ENCODE measurements around the gene GFRA1.

Gene GFRA1

GRCh38 chr10:116272440-116273283 lies at the start of gene GFRA1 (continued):
- TF ChIP-seq ZNF391 (tag by site-specific recombination; IDR thresholded peaks at IDR 0.05; ENCODE audit: borderline replicate concordance, low read depth) (no peak), ZNF175 (tag by site-specific recombination; IDR thresholded peaks at IDR 0.05) (no peak), MZF1 (tag by site-specific recombination; IDR thresholded peaks at IDR 0.05; ENCODE audit: borderline replicate concordance) (peak; percentile 43; the same call in 1 of the 2 replicates), ZNF132 (tag by site-specific recombination; IDR thresholded peaks at IDR 0.05; ENCODE audit: borderline replicate concordance) (no peak), ZFP3 (tag by site-specific recombination; IDR thresholded peaks at IDR 0.05; ENCODE audit: low read depth) (no peak), ZNF292 (tag by site-specific recombination; IDR thresholded peaks at IDR 0.05; ENCODE audit: borderline replicate concordance, low read depth) (no peak), PRDM4 (tag by site-specific recombination; IDR thresholded peaks at IDR 0.05) (no peak), ZBTB20 (tag by site-specific recombination; IDR thresholded peaks at IDR 0.05) (peak; percentile 96), KLF10 (tag by site-specific recombination; IDR thresholded peaks at IDR 0.05) (no peak), ZNF146 (tag by site-specific recombination; IDR thresholded peaks at IDR 0.05) (no peak), ZNF354C (tag by site-specific recombination; IDR thresholded peaks at IDR 0.05; ENCODE audit: borderline replicate concordance, low read depth) (no peak), ZNF791 (tag by site-specific recombination; IDR thresholded peaks at IDR 0.05) (no peak), ZNF701 (tag by site-specific recombination; IDR thresholded peaks at IDR 0.05) (no peak), ZNF341 (tag by site-specific recombination; IDR thresholded peaks at IDR 0.05; ENCODE audit: low read depth) (peak; percentile 69), ZXDB (tag by site-specific recombination; IDR thresholded peaks at IDR 0.05) (no peak), RBAK (tag by site-specific recombination; IDR thresholded peaks at IDR 0.05) (no peak), ZNF138 (tag by site-specific recombination; IDR thresholded peaks at IDR 0.05; ENCODE audit: borderline replicate concordance) (no peak), ZNF596 (tag by site-specific recombination; IDR thresholded peaks at IDR 0.05) (peak; percentile 5; the same call in 1 of the 2 replicates), ZNF48 (tag by site-specific recombination; IDR thresholded peaks at IDR 0.05) (no peak), ZNF239 (tag by site-specific recombination; IDR thresholded peaks at IDR 0.05) (no peak), EGR2 (tag by site-specific recombination; IDR thresholded peaks at IDR 0.05; ENCODE audit: low read depth) (no peak), OSR2 (tag by site-specific recombination; IDR thresholded peaks at IDR 0.05) (no peak)
- TF ChIP-seq, protein P1, sequence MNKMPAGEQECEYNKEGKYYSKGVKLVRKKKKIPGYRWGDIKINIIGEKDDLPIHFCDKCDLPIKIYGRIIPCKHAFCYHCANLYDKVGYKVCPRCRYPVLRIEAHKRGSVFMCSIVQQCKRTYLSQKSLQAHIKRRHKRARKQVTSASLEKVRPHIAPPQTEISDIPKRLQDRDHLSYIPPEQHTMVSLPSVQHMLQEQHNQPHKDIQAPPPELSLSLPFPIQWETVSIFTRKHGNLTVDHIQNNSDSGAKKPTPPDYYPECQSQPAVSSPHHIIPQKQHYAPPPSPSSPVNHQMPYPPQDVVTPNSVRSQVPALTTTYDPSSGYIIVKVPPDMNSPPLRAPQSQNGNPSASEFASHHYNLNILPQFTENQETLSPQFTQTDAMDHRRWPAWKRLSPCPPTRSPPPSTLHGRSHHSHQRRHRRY (tag by site-specific recombination; IDR thresholded peaks at IDR 0.05) = no peak
- TF ChIP-seq, protein P2, sequence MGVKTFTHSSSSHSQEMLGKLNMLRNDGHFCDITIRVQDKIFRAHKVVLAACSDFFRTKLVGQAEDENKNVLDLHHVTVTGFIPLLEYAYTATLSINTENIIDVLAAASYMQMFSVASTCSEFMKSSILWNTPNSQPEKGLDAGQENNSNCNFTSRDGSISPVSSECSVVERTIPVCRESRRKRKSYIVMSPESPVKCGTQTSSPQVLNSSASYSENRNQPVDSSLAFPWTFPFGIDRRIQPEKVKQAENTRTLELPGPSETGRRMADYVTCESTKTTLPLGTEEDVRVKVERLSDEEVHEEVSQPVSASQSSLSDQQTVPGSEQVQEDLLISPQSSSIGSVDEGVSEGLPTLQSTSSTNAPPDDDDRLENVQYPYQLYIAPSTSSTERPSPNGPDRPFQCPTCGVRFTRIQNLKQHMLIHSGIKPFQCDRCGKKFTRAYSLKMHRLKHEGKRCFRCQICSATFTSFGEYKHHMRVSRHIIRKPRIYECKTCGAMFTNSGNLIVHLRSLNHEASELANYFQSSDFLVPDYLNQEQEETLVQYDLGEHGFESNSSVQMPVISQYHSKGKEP (tag by site-specific recombination; IDR thresholded peaks at IDR 0.05) = no peak
- TF ChIP-seq, protein P3, sequence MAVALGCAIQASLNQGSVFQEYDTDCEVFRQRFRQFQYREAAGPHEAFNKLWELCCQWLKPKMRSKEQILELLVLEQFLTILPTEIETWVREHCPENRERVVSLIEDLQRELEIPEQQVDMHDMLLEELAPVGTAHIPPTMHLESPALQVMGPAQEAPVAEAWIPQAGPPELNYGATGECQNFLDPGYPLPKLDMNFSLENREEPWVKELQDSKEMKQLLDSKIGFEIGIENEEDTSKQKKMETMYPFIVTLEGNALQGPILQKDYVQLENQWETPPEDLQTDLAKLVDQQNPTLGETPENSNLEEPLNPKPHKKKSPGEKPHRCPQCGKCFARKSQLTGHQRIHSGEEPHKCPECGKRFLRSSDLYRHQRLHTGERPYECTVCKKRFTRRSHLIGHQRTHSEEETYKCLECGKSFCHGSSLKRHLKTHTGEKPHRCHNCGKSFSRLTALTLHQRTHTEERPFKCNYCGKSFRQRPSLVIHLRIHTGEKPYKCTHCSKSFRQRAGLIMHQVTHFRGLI (tag by site-specific recombination; IDR thresholded peaks at IDR 0.05) = no peak
- TF ChIP-seq, protein P4, sequence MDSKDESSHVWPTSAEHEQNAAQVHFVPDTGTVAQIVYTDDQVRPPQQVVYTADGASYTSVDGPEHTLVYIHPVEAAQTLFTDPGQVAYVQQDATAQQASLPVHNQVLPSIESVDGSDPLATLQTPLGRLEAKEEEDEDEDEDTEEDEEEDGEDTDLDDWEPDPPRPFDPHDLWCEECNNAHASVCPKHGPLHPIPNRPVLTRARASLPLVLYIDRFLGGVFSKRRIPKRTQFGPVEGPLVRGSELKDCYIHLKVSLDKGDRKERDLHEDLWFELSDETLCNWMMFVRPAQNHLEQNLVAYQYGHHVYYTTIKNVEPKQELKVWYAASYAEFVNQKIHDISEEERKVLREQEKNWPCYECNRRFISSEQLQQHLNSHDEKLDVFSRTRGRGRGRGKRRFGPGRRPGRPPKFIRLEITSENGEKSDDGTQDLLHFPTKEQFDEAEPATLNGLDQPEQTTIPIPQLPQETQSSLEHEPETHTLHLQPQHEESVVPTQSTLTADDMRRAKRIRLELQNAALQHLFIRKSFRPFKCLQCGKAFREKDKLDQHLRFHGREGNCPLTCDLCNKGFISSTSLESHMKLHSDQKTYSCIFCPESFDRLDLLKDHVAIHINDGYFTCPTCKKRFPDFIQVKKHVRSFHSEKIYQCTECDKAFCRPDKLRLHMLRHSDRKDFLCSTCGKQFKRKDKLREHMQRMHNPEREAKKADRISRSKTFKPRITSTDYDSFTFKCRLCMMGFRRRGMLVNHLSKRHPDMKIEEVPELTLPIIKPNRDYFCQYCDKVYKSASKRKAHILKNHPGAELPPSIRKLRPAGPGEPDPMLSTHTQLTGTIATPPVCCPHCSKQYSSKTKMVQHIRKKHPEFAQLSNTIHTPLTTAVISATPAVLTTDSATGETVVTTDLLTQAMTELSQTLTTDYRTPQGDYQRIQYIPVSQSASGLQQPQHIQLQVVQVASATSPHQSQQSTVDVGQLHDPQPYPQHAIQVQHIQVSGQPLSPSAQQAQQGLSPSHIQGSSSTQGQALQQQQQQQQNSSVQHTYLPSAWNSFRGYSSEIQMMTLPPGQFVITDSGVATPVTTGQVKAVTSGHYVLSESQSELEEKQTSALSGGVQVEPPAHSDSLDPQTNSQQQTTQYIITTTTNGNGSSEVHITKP (tag by site-specific recombination; IDR thresholded peaks at IDR 0.05) = peak; percentile 94
- TF ChIP-seq, protein P5, sequence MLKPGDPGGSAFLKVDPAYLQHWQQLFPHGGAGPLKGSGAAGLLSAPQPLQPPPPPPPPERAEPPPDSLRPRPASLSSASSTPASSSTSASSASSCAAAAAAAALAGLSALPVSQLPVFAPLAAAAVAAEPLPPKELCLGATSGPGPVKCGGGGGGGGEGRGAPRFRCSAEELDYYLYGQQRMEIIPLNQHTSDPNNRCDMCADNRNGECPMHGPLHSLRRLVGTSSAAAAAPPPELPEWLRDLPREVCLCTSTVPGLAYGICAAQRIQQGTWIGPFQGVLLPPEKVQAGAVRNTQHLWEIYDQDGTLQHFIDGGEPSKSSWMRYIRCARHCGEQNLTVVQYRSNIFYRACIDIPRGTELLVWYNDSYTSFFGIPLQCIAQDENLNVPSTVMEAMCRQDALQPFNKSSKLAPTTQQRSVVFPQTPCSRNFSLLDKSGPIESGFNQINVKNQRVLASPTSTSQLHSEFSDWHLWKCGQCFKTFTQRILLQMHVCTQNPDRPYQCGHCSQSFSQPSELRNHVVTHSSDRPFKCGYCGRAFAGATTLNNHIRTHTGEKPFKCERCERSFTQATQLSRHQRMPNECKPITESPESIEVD (tag by site-specific recombination; IDR thresholded peaks at IDR 0.05) = no peak

Measured in HEK293 (cell line).